ENCODE measurements around the gene POU2F2.
A peak's percentile ranks its signal among the peaks of the same experiment; 100 is the strongest.

POU2F2 gene

GRCh38 chr19:42132030-42132628, at the start of gene POU2F2:
TSS of gene POU2F2 (minus strand) at chr19:42132446. CDS start at chr19:42132411, 35 bp downstream.
- no peaks in the 10 kb centered on the region for H3K36me3 ChIP-seq
- TF ChIP-seq CTCF (IDR thresholded peaks at IDR 0.05): no peak
- no peak within 1 kb of the TSS for H3K27ac ChIP-seq
- peaks cover 74% of the 10 kb centered on the region for H3K27me3 ChIP-seq
- H3K9me3 ChIP-seq: no peaks in the 10 kb centered on the region
- peak within 1 kb of the TSS; percentile 40 to 58 for H3K4me3 ChIP-seq (ENCODE audit: low read depth in 1 of 2, low read length in 1 of 2)
- peaks cover 21% of the 10 kb centered on the region in 2 experiments for H3K4me1 ChIP-seq (ENCODE audit: control insufficient read depth in 1 of 2, insufficient read depth in 1 of 2, low read depth in 1 of 2, low read length in 1 of 2)

- H3K27ac ChIP-seq: no peak overlapping the region
- no peaks in the 10 kb centered on the region for H3K9me3 ChIP-seq
- H3K27me3 ChIP-seq: peaks cover 72% of the 10 kb centered on the region
- H3K4me1 ChIP-seq (ENCODE audit: control insufficient read depth in 1 of 2, insufficient read depth in 1 of 2, low read depth in 1 of 2, low read length in 1 of 2): peaks cover 44 to 48% of the 10 kb centered on the region in 2 experiments
- H3K36me3 ChIP-seq: no peaks in the 10 kb centered on the region
- H3K4me3 ChIP-seq (ENCODE audit: low read depth in 1 of 2, low read length in 1 of 2): no peak overlapping the region
- no peak for TF ChIP-seq CTCF (IDR thresholded peaks at IDR 0.05)
Observed at GRCh38 chr19:42178791-42179674, 46.8 kb upstream of the POU2F2 start.

GRCh38 chr19:42177686-42178019, 45.4 kb upstream of the POU2F2 start:
- Histone ChIP-seq H3K36me3 (no peaks in the 10 kb centered on the region), H3K27ac (no peak overlapping the region), H3K4me1 (ENCODE audit: control insufficient read depth in 1 of 2, insufficient read depth in 1 of 2, low read depth in 1 of 2, low read length in 1 of 2) (peaks cover 30 to 34% of the 10 kb centered on the region in 2 experiments), H3K9me3 (no peaks in the 10 kb centered on the region), H3K27me3 (peaks cover 80% of the 10 kb centered on the region), H3K4me3 (ENCODE audit: low read depth in 1 of 2, low read length in 1 of 2) (no peak overlapping the region)
- TF ChIP-seq CTCF (IDR thresholded peaks at IDR 0.05): no peak

- no peaks in the 10 kb centered on the region for H3K9me3 ChIP-seq
- H3K4me1 ChIP-seq (ENCODE audit: control insufficient read depth in 1 of 2, insufficient read depth in 1 of 2, low read depth in 1 of 2, low read length in 1 of 2): peaks cover 25 to 29% of the 10 kb centered on the region in 2 experiments
- peak overlapping the region; percentile 44 to 62 for H3K4me3 ChIP-seq (ENCODE audit: low read depth in 1 of 2, low read length in 1 of 2)
- H3K27me3 ChIP-seq: peaks cover 80% of the 10 kb centered on the region
- peak overlapping the region; percentile 27 for H3K27ac ChIP-seq
- peak; percentile 50 for TF ChIP-seq CTCF (IDR thresholded peaks at IDR 0.05)
- H3K36me3 ChIP-seq: no peaks in the 10 kb centered on the region
Observed at GRCh38 chr19:42176990-42177685, 44.9 kb upstream of the POU2F2 start.

GRCh38 chr19:42176649-42176989, 44.4 kb upstream of the POU2F2 start:
- Histone ChIP-seq H3K27me3 (peaks cover 80% of the 10 kb centered on the region), H3K27ac (peak overlapping the region; percentile 31), H3K36me3 (no peaks in the 10 kb centered on the region), H3K4me3 (ENCODE audit: low read depth in 1 of 2, low read length in 1 of 2) (peak overlapping the region; percentile 44 to 62), H3K9me3 (no peaks in the 10 kb centered on the region), H3K4me1 (ENCODE audit: control insufficient read depth in 1 of 2, insufficient read depth in 1 of 2, low read depth in 1 of 2, low read length in 1 of 2) (peaks cover 20 to 24% of the 10 kb centered on the region in 2 experiments)
- no peak for TF ChIP-seq CTCF (IDR thresholded peaks at IDR 0.05)

All from neutrophil (primary cell).